ENCODE measurements around the gene PLCXD1. TPM values are rescaled to one million over a fixed set of nuclear protein-coding genes. Genes with fewer than 3 reads are reported as not detected.
"Not testable (repeated sequence)": the region's sequence is repeated elsewhere in the genome, so short reads cannot be mapped to it uniquely, and the experiment has no call there.

Gene PLCXD1
- total RNA-seq, 1 donor from 2014 or later, result 34.4 TPM

DNA sequence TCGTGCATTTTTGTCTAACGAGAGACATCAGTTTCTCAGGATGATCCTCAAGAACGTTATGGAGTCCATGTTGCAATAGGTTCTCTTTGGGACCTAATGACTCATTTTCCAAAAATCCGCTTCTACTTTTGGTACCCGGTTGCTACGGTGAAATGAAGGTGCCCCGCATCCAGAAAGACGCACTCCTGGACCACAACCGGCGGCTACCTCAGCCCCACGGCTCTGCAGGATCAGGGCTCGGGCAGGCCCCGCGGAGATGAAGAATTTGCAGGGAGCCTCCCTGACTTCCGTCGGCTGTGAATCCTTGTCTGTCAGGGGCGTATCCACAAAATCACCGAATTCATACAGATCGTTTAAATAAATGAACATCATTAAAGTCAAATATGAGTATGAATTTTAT lies 21.8 kb downstream of the PLCXD1 start:
- intact Hi-C loops (cut with DNase I), result no loop called here
- Histone ChIP-seq H3K27me3 (no peaks in the 10 kb centered on the region), H3K9me3 (no peaks in the 10 kb centered on the region), H3K36me3 (peaks cover 79% of the 10 kb centered on the region), H3K4me1 (no peaks in the 10 kb centered on the region), H3K4me3 (no peak overlapping the region), H3K27ac (no peak overlapping the region)
- TF ChIP-seq, protein P1, sequence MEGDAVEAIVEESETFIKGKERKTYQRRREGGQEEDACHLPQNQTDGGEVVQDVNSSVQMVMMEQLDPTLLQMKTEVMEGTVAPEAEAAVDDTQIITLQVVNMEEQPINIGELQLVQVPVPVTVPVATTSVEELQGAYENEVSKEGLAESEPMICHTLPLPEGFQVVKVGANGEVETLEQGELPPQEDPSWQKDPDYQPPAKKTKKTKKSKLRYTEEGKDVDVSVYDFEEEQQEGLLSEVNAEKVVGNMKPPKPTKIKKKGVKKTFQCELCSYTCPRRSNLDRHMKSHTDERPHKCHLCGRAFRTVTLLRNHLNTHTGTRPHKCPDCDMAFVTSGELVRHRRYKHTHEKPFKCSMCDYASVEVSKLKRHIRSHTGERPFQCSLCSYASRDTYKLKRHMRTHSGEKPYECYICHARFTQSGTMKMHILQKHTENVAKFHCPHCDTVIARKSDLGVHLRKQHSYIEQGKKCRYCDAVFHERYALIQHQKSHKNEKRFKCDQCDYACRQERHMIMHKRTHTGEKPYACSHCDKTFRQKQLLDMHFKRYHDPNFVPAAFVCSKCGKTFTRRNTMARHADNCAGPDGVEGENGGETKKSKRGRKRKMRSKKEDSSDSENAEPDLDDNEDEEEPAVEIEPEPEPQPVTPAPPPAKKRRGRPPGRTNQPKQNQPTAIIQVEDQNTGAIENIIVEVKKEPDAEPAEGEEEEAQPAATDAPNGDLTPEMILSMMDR (IDR thresholded peaks at IDR 0.05), result no peak
- ATAC-seq (no peak), DNase-seq (no peak)

DNA sequence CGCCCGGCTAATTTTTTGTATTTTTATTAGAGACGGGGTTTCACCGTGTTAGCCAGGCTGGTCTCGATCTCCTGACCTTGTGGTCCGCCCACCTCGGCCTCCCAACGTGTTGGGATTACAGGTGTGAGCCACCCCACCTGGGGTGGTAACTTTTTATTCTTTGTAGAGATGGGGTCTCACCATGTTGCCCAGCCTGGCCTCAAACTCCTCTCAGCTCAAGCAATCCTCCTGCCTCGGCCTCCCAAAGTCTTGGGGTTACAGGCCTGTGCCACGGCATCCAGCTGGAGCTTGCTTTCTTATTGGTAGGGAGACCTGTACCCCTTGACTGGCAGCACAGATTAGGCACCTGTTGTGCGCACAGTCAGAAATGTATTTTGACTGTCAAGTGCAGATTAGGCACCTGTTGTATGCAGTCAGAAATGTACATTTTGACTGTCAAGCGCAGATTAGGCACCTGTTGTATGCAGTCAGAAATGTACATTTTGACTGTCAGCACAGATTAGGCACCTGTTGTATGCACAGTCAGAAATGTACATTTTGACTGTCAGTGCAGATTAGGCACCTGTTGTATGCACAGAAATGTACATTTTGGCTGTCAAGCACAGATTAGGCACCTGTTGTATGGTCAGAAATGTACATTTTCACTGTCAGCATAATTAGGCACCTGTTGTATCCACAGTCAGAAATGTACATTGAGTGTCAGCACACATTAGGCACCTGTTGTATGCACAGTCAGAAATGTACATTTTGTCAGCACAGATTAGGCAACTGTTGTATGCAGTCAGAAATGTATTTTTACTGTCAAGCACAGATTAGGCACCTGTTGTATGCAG lies 24.8 kb downstream of the PLCXD1 start:
- ATAC-seq; H3K9me3 ChIP-seq; H3K27me3 ChIP-seq; intact Hi-C loops (cut with DNase I); H3K27ac ChIP-seq; H3K4me3 ChIP-seq; H3K4me1 ChIP-seq: not testable (repeated sequence)
- peak; percentile 52 for DNase-seq
- peaks cover 77% of the 10 kb centered on the region for H3K36me3 ChIP-seq

DNA sequence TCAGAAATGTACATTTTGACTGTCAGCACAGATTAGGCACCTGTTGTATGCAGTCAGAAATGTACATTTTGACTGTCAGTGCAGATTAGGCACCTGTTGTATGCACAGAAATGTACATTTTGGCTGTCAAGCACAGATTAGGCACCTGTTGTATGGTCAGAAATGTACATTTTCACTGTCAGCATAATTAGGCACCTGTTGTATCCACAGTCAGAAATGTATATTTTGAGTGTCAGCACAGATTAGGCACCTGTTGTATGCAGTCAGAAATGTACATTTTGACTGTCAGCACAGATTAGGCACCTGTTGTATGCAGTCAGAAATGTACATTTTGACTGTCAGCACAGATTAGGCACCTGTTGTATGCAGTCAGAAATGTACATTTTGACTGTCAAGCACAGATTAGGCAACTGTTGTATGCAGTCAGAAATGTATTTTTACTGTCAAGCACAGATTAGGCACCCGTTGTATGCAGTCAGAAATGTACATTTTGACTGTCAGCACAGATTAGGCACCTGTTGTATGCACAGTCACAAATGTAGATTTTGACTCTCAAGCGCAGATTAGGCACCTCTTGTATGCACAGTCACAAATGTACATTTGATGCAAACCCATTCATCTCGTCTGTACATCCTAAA lies 25.6 kb downstream of the PLCXD1 start:
- DNase-seq; H3K9me3 ChIP-seq; H3K27me3 ChIP-seq; H3K4me3 ChIP-seq; H3K27ac ChIP-seq; ATAC-seq; intact Hi-C loops (cut with DNase I); H3K4me1 ChIP-seq: not testable (repeated sequence)
- H3K36me3 ChIP-seq, result peaks cover 77% of the 10 kb centered on the region

DNA sequence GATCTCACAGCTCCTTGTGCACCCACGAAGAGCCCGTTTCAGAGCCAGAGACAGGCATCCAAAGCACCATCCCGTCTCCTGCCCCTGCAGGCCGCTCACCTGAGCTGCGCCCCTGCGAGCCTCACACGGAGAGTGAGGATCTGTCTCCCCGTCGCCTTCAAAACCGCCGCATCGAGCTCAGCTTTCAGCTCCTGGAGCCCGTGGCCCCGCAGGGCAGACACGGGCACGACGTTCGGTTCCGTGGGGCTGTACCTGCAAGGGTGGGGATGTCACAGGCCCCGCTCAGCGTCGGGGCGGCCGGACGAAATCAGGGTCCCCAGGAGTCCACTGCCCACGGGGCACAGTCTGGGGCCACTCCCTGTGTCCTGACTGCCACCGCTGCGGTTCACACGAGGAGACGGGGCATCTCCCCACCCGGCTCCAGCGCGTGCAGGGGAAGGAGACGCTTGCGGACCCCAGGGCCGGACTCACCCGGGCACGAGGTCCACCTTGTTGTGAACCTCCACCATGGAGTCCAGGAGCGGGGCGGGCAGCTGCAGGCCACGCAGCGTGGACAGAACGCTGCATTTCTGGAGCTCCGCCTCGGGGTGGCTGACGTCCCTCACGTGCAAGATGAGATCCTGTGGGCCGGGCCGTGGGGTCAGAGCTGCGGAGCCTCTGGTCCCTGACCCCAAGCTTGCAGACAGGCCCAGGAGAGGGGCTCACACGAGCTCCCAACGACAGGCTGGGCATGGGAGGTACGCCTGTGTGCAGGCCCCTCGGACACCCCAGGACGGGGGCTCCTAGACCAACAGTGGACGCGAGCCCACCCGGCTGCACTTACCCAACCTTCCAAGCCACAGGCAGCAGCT lies 26.3 kb downstream of the PLCXD1 start:
- H3K4me1 ChIP-seq, result no peaks in the 10 kb centered on the region
- H3K4me3 ChIP-seq, result no peak overlapping the region
- no peaks in the 10 kb centered on the region for H3K27me3 ChIP-seq
- peak; percentile 64 for DNase-seq
- H3K27ac ChIP-seq, result no peak overlapping the region
- peaks cover 76% of the 10 kb centered on the region for H3K36me3 ChIP-seq
- no peaks in the 10 kb centered on the region for H3K9me3 ChIP-seq
- no peak for ATAC-seq
- TF ChIP-seq, protein P1 (IDR thresholded peaks at IDR 0.05), result no peak
- intact Hi-C loops (cut with DNase I), result no loop called here

DNA sequence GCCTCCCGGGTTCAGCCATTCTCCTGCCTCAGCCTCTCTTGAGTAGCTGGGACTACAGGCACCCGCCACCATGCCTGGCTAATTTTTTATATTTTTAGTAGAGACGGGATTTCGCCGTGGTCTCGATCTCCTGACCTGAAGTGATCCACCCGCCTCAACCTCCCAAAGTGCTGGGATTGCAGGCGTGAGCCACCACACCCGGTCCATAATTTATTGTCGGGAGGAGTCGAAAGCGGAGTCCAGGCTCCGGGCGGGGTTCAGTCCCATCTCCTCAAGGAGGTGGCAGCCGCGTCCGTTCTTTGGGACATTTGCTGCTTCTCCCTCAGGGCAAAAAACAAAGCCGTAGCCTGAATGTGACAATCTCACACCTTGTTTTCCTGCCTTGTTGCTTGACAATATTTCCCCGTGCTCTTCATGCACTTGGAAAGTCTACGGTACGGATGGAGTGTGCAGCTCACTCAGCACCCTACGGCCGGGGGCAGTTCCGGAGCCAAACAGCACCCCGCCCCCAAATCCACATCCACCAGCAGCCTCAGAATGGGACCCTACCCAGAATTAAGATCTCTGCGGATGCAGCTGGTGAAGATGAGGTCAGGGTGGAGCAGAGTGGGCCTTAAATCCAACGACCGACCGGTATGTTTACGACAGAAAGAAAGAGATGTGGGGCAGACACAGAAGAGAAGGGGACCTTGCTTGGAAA lies 27.8 kb downstream of the PLCXD1 start:
- intact Hi-C loops (cut with DNase I), result no loop called here
- Histone ChIP-seq H3K9me3 (no peaks in the 10 kb centered on the region), H3K4me1 (no peaks in the 10 kb centered on the region), H3K27ac (no peak overlapping the region), H3K27me3 (no peaks in the 10 kb centered on the region), H3K4me3 (no peak overlapping the region), H3K36me3 (peaks cover 81% of the 10 kb centered on the region)
- TF ChIP-seq, protein P1 (IDR thresholded peaks at IDR 0.05), result no peak
- ATAC-seq, result no peak
- peak; percentile 43 for DNase-seq

DNA sequence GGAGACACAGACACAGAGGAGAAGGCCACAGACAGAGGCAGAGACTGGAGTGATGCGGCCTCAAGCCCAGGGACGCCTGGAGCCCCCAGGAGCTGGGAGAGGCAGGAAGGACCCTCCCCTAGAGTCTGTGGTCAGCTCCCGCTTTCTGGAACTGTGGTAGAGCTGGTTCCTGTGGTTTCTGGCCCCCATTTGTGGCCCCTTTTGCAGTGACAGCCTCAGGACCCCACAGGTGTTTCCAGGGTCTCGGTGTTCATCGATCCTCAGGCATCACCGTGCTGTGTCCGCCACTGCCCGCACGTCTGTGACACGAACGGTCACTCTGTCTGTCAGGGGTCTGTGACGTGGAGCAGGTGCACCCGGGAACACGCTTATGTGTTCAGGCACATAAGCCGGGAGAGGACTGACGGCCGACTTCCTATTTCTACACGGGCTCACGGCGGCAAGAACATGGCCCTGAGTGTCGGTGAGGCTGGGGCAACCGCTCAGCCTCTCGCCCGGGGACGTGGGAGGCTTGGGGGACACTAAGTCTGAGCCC lies 29.5 kb downstream of the PLCXD1 start:
- Histone ChIP-seq H3K4me1 (no peaks in the 10 kb centered on the region), H3K9me3 (no peaks in the 10 kb centered on the region), H3K36me3 (peaks cover 83% of the 10 kb centered on the region), H3K27me3 (no peaks in the 10 kb centered on the region), H3K4me3 (no peak overlapping the region), H3K27ac (no peak overlapping the region)
- TF ChIP-seq, protein P1 (IDR thresholded peaks at IDR 0.05), result no peak
- ATAC-seq (no peak), DNase-seq (peak; percentile 53)
- intact Hi-C loops (cut with DNase I), result no loop called here

All from upper lobe of right lung (tissue), 1 donor.